Natural killer cell treated with Interleukin-12 subunit alpha and Interleukin-12 subunit beta and Interleukin-15 and Interleukin-18, amount 100 ng/mL, for 72 hours (primary cell): ENCODE data around the gene UBE2QL1. TPM values are rescaled to one million over a fixed set of nuclear protein-coding genes. Genes with fewer than 3 reads are reported as not detected.

Experiments used
- ATAC-seq, 2 donors: fragments of 150-1000 bp; cut with Tn5 transposase in 1 of 2; sonication (Bioruptor Pico), chemical (Tn5 transposase) in 1 of 2; 2 replicates each; pipeline ENCODE4 v1.10.0; 2021
- DNase-seq: peaks from one replicate; pipeline ENCODE4 v3.0.0; 2022; ENCODE audit warnings: low spot score
- H3K27ac Mint-ChIP-seq, 2 donors: 1 replicate in 1 of 2; 2 replicates in 1 of 2; pipeline ENCODE4 v1.8.0; 2022; ENCODE audit warnings: mixed read lengths in 2 of 2, mild to moderate bottlenecking in 1 of 2, moderate library complexity in 1 of 2
- H3K27me3 Mint-ChIP-seq, 2 donors: 1 replicate in 1 of 2; 2 replicates in 1 of 2; pipeline ENCODE4 v1.8.0; 2022; ENCODE audit warnings: mixed read lengths in 2 of 2
- H3K36me3 Mint-ChIP-seq: one replicate; pipeline ENCODE4 v1.8.0; 2022; ENCODE audit warnings: mixed read lengths
- H3K4me1 Mint-ChIP-seq, 2 donors: 1 replicate in 1 of 2; 2 replicates in 1 of 2; pipeline ENCODE4 v1.8.0; 2022; ENCODE audit warnings: low read depth in 2 of 2, mixed read lengths in 2 of 2, mild to moderate bottlenecking in 1 of 2
- H3K4me3 Mint-ChIP-seq: one replicate; pipeline ENCODE4 v1.8.0; 2022; ENCODE audit warnings: mixed read lengths
- H3K9me3 Mint-ChIP-seq: 2 replicates; pipeline ENCODE4 v1.8.0; 2022; ENCODE audit warnings: mixed read lengths
- total RNA-seq, 2 donors: library from RNA; stranded (reverse); gene quantifications; one replicate each; pipeline ENCODE4 v1.2.3, GENCODE V29; 2022

The UBE2QL1 gene
- total RNA-seq, 2 donors from 2014 or later: not detected

- ATAC-seq (no peak), DNase-seq (no peak)
- Mint-ChIP-seq H3K27me3 (peaks cover 34 to 35% of the 10 kb centered on the region in 2 donors), H3K27ac (no peak overlapping the region), H3K36me3 (peaks cover 5% of the 10 kb centered on the region), H3K4me1 (peaks cover 0 to 4% of the 10 kb centered on the region in 2 donors), H3K4me3 (no peak overlapping the region), H3K9me3 (no peaks in the 10 kb centered on the region)
Observed at GRCh38 chr5:6453937-6454560, 5.4 kb downstream of the UBE2QL1 start.

GRCh38 chr5:6454628-6455053 is 6.0 kb downstream of the UBE2QL1 start:
- Mint-ChIP-seq H3K4me1 (no peaks in the 10 kb centered on the region), H3K9me3 (no peaks in the 10 kb centered on the region), H3K27ac (no peak overlapping the region), H3K27me3 (peaks cover 29% of the 10 kb centered on the region in 2 donors), H3K36me3 (peaks cover 5% of the 10 kb centered on the region), H3K4me3 (no peak overlapping the region)
- DNase-seq (no peak), ATAC-seq (no peak)

- Mint-ChIP-seq H3K4me3 (no peak overlapping the region), H3K9me3 (no peaks in the 10 kb centered on the region), H3K27ac (no peak overlapping the region), H3K27me3 (peaks cover 18 to 19% of the 10 kb centered on the region in 2 donors), H3K4me1 (no peaks in the 10 kb centered on the region), H3K36me3 (peaks cover under 1% of the 10 kb centered on the region)
- ATAC-seq (no peak), DNase-seq (no peak)
Observed at GRCh38 chr5:6455571-6456200, 7.0 kb downstream of the UBE2QL1 start.

GRCh38 chr5:6456766-6457370 is 8.2 kb downstream of the UBE2QL1 start:
- peaks cover 13 to 17% of the 10 kb centered on the region in 2 donors for H3K27me3 Mint-ChIP-seq
- no peaks in the 10 kb centered on the region for H3K9me3 Mint-ChIP-seq
- H3K27ac Mint-ChIP-seq: no peak overlapping the region
- no peak for DNase-seq
- no peaks in the 10 kb centered on the region for H3K4me1 Mint-ChIP-seq
- H3K4me3 Mint-ChIP-seq: no peak overlapping the region
- ATAC-seq: no peak
- H3K36me3 Mint-ChIP-seq: no peaks in the 10 kb centered on the region

GRCh38 chr5:6457592-6457991 is 8.9 kb downstream of the UBE2QL1 start:
- DNase-seq (no peak), ATAC-seq (no peak)
- Mint-ChIP-seq H3K27me3 (peaks cover 13 to 18% of the 10 kb centered on the region in 2 donors), H3K36me3 (no peaks in the 10 kb centered on the region), H3K4me3 (no peak overlapping the region), H3K27ac (no peak overlapping the region), H3K9me3 (no peaks in the 10 kb centered on the region), H3K4me1 (no peaks in the 10 kb centered on the region)

GRCh38 chr5:6458833-6459232 is 10.2 kb downstream of the UBE2QL1 start:
- no peak for ATAC-seq
- Mint-ChIP-seq H3K4me1 (no peaks in the 10 kb centered on the region), H3K27ac (no peak overlapping the region), H3K4me3 (no peak overlapping the region), H3K9me3 (no peaks in the 10 kb centered on the region), H3K36me3 (no peaks in the 10 kb centered on the region), H3K27me3 (peaks cover 13 to 18% of the 10 kb centered on the region in 2 donors)
- no peak for DNase-seq

GRCh38 chr5:6459896-6460295 is 11.2 kb downstream of the UBE2QL1 start:
- peaks cover 13 to 18% of the 10 kb centered on the region in 2 donors for H3K27me3 Mint-ChIP-seq
- H3K36me3 Mint-ChIP-seq: no peaks in the 10 kb centered on the region
- DNase-seq (no peak), ATAC-seq (no peak)
- no peak overlapping the region for H3K4me3 Mint-ChIP-seq
- no peaks in the 10 kb centered on the region for H3K9me3 Mint-ChIP-seq
- no peaks in the 10 kb centered on the region for H3K4me1 Mint-ChIP-seq
- H3K27ac Mint-ChIP-seq: no peak overlapping the region

GRCh38 chr5:6461006-6461405 is 12.3 kb downstream of the UBE2QL1 start:
- DNase-seq: no peak
- Mint-ChIP-seq H3K4me3 (no peak overlapping the region), H3K4me1 (no peaks in the 10 kb centered on the region), H3K9me3 (no peaks in the 10 kb centered on the region), H3K27ac (no peak overlapping the region), H3K36me3 (no peaks in the 10 kb centered on the region), H3K27me3 (peaks cover 13 to 16% of the 10 kb centered on the region in 2 donors)
- no peak for ATAC-seq

- Mint-ChIP-seq H3K9me3 (no peaks in the 10 kb centered on the region), H3K27ac (no peak overlapping the region), H3K4me3 (no peak overlapping the region), H3K36me3 (no peaks in the 10 kb centered on the region), H3K27me3 (peaks cover 8 to 13% of the 10 kb centered on the region in 2 donors), H3K4me1 (no peaks in the 10 kb centered on the region)
- ATAC-seq (no peak), DNase-seq (no peak)
Observed at GRCh38 chr5:6461793-6462650, 13.4 kb downstream of the UBE2QL1 start.

- Mint-ChIP-seq H3K9me3 (no peaks in the 10 kb centered on the region), H3K4me1 (no peaks in the 10 kb centered on the region), H3K27ac (no peak overlapping the region), H3K36me3 (no peaks in the 10 kb centered on the region), H3K27me3 (peaks cover 3 to 6% of the 10 kb centered on the region in 2 donors), H3K4me3 (no peak overlapping the region)
- DNase-seq (no peak), ATAC-seq (no peak)
Observed at GRCh38 chr5:6462671-6463070, 14.0 kb downstream of the UBE2QL1 start.

- Mint-ChIP-seq H3K27ac (no peak overlapping the region), H3K36me3 (no peaks in the 10 kb centered on the region), H3K27me3 (peaks cover 12 to 14% of the 10 kb centered on the region in 2 donors), H3K9me3 (no peaks in the 10 kb centered on the region), H3K4me1 (no peaks in the 10 kb centered on the region), H3K4me3 (no peak overlapping the region)
- ATAC-seq (no peak), DNase-seq (no peak)
Observed at GRCh38 chr5:6464441-6464840, 15.8 kb downstream of the UBE2QL1 start.

- no peak overlapping the region for H3K4me3 Mint-ChIP-seq
- H3K36me3 Mint-ChIP-seq: no peaks in the 10 kb centered on the region
Observed at GRCh38 chr5:6465831-6466790, 17.5 kb downstream of the UBE2QL1 start.

More at GRCh38 chr5:6465831-6466790, 17.5 kb downstream of the UBE2QL1 start:
- ATAC-seq: peak; percentile 36 to 43
- Mint-ChIP-seq H3K27ac (no peak overlapping the region), H3K4me1 (no peaks in the 10 kb centered on the region), H3K27me3 (peaks cover 12 to 14% of the 10 kb centered on the region in 2 donors), H3K9me3 (no peaks in the 10 kb centered on the region)
- no peak for DNase-seq
